HepG2 (cell line): Measurements from ENCODE around the gene MYD88. TPM values are rescaled to one million over a fixed set of nuclear protein-coding genes. Genes with fewer than 3 reads are reported as not detected.
A peak's percentile ranks its signal among the peaks of the same experiment; 100 is the strongest.

Source experiments
- ATAC-seq: fragments of 200-7000 bp; cut with Tn5 transposase; 3 replicates; pipeline ENCODE4 v1.9.1; 2020; ENCODE audit warnings: mild to moderate bottlenecking, moderate library complexity
- BruUV-seq: library from RNA; stranded (reverse); fragments of 400-500 nt; replicated peaks from 2 replicates; lab custom pipeline; 2021; lab: Mats Ljungman, UMichigan
- CTCF ChIA-PET: fragments of 300-600 bp; formaldehyde crosslinking; extraction: SDS; loops from one replicate; lab custom pipeline; 2021; ENCODE audit warnings: low total read pairs, inconsistent platforms, low intra/inter-chr PET ratio; lab: Yijun Ruan, JAX
- POLR2A ChIA-PET: fragments of 350-600 bp; sonication (Branson Sonifier 250); formaldehyde crosslinking; loops from one replicate; lab custom pipeline; 2020; ENCODE audit warnings: antibody characterized with exemption, inconsistent platforms; lab: Yijun Ruan, JAX
- DNase-seq: peaks from one replicate; pipeline ENCODE4 v3.0.0-alpha.2; 2015; ENCODE audit warnings: low spot score
- FAIRE-seq: peaks from 3 replicates; lab custom pipeline; 2011; peaks lifted over from hg19 to GRCh38; lab: Jason Lieb, UNC
- H2AFZ ChIP-seq: one replicate; pipeline ENCODE4 v1.6.1; 2011; ENCODE audit warnings: low read length, inconsistent platforms
- H3K27ac ChIP-seq: fragments of 300-600 bp; 3 replicates; pipeline ENCODE4 v1.8.0; 2011; ENCODE audit warnings: mixed run types, mild to moderate bottlenecking, mixed read lengths, low read length, inconsistent platforms; ENCODE audit not compliant: insufficient read depth; ENCODE audit errors: extremely low read length
- H3K27me3 ChIP-seq, 2 experiments: fragments of 200-600 bp in 1 of 2; 2 replicates in 1 of 2; 3 replicates in 1 of 2; pipeline versions ENCODE4 v1.6.0 to v1.8.0; 2011; ENCODE audit warnings: low read length in 2 of 2, mild to moderate bottlenecking in 2 of 2, moderate library complexity in 2 of 2, inconsistent platforms in 1 of 2; ENCODE audit not compliant: insufficient read depth in 2 of 2, control insufficient read depth in 1 of 2
- H3K36me3 ChIP-seq, 2 experiments: fragments of 200-600 bp in 1 of 2; replicated peaks in 1 of 2; 2 replicates in 1 of 2; 3 replicates in 1 of 2; pipeline versions ENCODE4 v1.5.1 to v1.8.0; 2011; ENCODE audit warnings: low read length in 2 of 2, inconsistent platforms in 1 of 2; ENCODE audit not compliant: insufficient read depth in 2 of 2, control insufficient read depth in 1 of 2
- H3K4me1 ChIP-seq: 2 replicates; pipeline ENCODE4 v1.5.1; 2012; ENCODE audit warnings: low read length, inconsistent platforms; ENCODE audit not compliant: insufficient read depth
- H3K4me2 ChIP-seq: 2 replicates; pipeline ENCODE4 v1.6.0; 2011; ENCODE audit warnings: low read depth, low read length, inconsistent platforms
- H3K4me3 ChIP-seq, 3 experiments: fragments of 200-600 bp in 1 of 3; sonication (generic), shearing (Covaris generic) in 1 of 3; replicated peaks in 1 of 3; 2 replicates each; pipeline ENCODE4 v1.5.1; 2011 to 2016; ENCODE audit warnings: low read length in 3 of 3, inconsistent platforms in 2 of 3, low read depth in 2 of 3, mild to moderate bottlenecking in 2 of 3, control low read depth in 1 of 3, mixed read lengths in 1 of 3; ENCODE audit not compliant: insufficient read depth in 1 of 3
- H3K79me2 ChIP-seq: one replicate; pipeline ENCODE4 v1.6.1; 2011; ENCODE audit warnings: low read length, inconsistent platforms; ENCODE audit not compliant: insufficient read depth
- H3K9ac ChIP-seq: 2 replicates; pipeline ENCODE4 v1.6.0; 2011; ENCODE audit warnings: mild to moderate bottlenecking, low read depth, low read length, inconsistent platforms; ENCODE audit not compliant: insufficient read depth
- H3K9me3 ChIP-seq: 2 replicates; pipeline ENCODE4 v1.5.1; 2012; ENCODE audit warnings: mild to moderate bottlenecking, low read length
- H4K20me1 ChIP-seq: 2 replicates; pipeline ENCODE4 v1.6.0; 2011; ENCODE audit warnings: inconsistent platforms, mild to moderate bottlenecking, low read length, moderate library complexity; ENCODE audit not compliant: insufficient read depth
- GTF2F1 ChIP-seq: fragments of 150-350 bp; IDR thresholded peaks from 2 replicates; pipeline ENCODE4 v1.6.1; 2014; ENCODE audit warnings: low read length
- JUN ChIP-seq: sonication (generic); formaldehyde crosslinking; IDR thresholded peaks from 2 replicates; pipeline ENCODE4 v1.4.0; 2020; ENCODE audit warnings: mild to moderate bottlenecking, missing genetic modification reagents
- NCOA5 ChIP-seq: sonication (generic); formaldehyde crosslinking; IDR thresholded peaks from 2 replicates; pipeline ENCODE4 v1.4.0; 2020; ENCODE audit warnings: missing genetic modification reagents
- NONO ChIP-seq, 2 experiments: fragments of 450-650 bp in 1 of 2; sonication (generic) in 1 of 2; formaldehyde crosslinking in 1 of 2; IDR thresholded peaks in 1 of 2; conservative IDR thresholded peaks in 1 of 2; 2 replicates each; pipeline versions ENCODE4 v1.6.1 to v1.8.0; 2017 to 2022; ENCODE audit warnings: mild to moderate bottlenecking in 1 of 2, missing genetic modification reagents in 1 of 2, moderate library complexity in 1 of 2
- NR3C1 ChIP-seq: sonication (generic); formaldehyde crosslinking; IDR thresholded peaks from 2 replicates; pipeline ENCODE4 v1.4.0; 2020; ENCODE audit warnings: missing genetic modification reagents
- RARG ChIP-seq: sonication (generic); formaldehyde crosslinking; IDR thresholded peaks from 2 replicates; pipeline ENCODE4 v1.4.0; 2020; ENCODE audit warnings: low read depth, mild to moderate bottlenecking, missing genetic modification reagents
- ZNF282 ChIP-seq: fragments of 450-650 bp; IDR thresholded peaks from 2 replicates; pipeline ENCODE4 v1.6.1; 2018; ENCODE audit not compliant: partially characterized antibody
- ZNF44 ChIP-seq: sonication (generic); formaldehyde crosslinking; IDR thresholded peaks from 2 replicates; pipeline ENCODE4 v1.5.1; 2020; ENCODE audit warnings: mild to moderate bottlenecking, missing genetic modification reagents
- ZSCAN29 ChIP-seq: sonication (generic); formaldehyde crosslinking; conservative IDR thresholded peaks from 2 replicates; pipeline ENCODE4 v1.4.0; 2020; ENCODE audit warnings: mild to moderate bottlenecking, missing genetic modification reagents
- WGBS: methylation state at CpG from one replicate; pipeline ENCODE4 v1.1.6; 2017; ENCODE audit warnings: low lambda C conversion rate; 5-methylcytosine and 5-hydroxymethylcytosine counted together
- in situ Hi-C: cut with HindIII; loops from 2 replicates; pipeline ENCODE4 v1.10.0; 2017; ENCODE audit warnings: low pct_unique_long_range_greater_than_20kb; ENCODE audit not compliant: extremely low pct_ligation_motif_present
- intact Hi-C: fragments of 100-400 bp; cut with micrococcal nuclease; formaldehyde crosslinking; loops from one replicate; pipeline ENCODE4 v1.10.0; 2022; ENCODE audit not compliant: unreplicated experiment
- polyA plus RNA-seq, 8 experiments: library from polyadenylated mRNA; depleted of rRNA in 3 of 8; stranded (reverse) in 7 of 8; unstranded in 1 of 8; fragments of >200 nt; fragmentation: Illumina TruSeq in 4 of 8; extraction: Trizol in 4 of 8; gene quantifications; 2 replicates each; pipeline versions ENCODE4 v1.2.1 to v1.2.3, GENCODE V29; 2011 to 2016; ENCODE audit warnings: low read depth in 4 of 8, missing spikeins in 1 of 8, mixed read lengths in 1 of 8; ENCODE audit not compliant: insufficient read depth in 1 of 8
- total RNA-seq, 5 experiments: library from RNA; depleted of rRNA; stranded (reverse); fragments of >200 nt; fragmentation: Illumina TruSeq; extraction: Trizol; gene quantifications; 2 replicates each; pipeline ENCODE4 v1.2.3, GENCODE V29; 2016; ENCODE audit warnings: low read depth in 1 of 5
- TF ChIP-seq, protein P1 (sequence below): sonication (generic); formaldehyde crosslinking; IDR thresholded peaks from 2 replicates; pipeline ENCODE4 v1.5.1; 2020; ENCODE audit warnings: mild to moderate bottlenecking, missing genetic modification reagents, borderline replicate concordance
- TF ChIP-seq, protein P2 (sequence below): sonication (generic); formaldehyde crosslinking; IDR thresholded peaks from 2 replicates; pipeline ENCODE4 v1.4.0; 2020; ENCODE audit warnings: mild to moderate bottlenecking, low read depth, missing genetic modification reagents
- TF ChIP-seq, protein P3 (sequence below): IDR thresholded peaks from 2 replicates; pipeline ENCODE4 v1.6.1; 2016; ENCODE audit warnings: missing compliant biosample characterization, missing genetic modification reagents, borderline replicate concordance
- TF ChIP-seq, protein P4 (sequence below): sonication (generic); formaldehyde crosslinking; IDR thresholded peaks from 2 replicates; pipeline ENCODE4 v1.4.0; 2020; ENCODE audit warnings: missing genetic modification reagents, borderline replicate concordance

The MYD88 gene
- total and polyA plus RNA-seq, 2 of the 13 experiments (the other 11 are each of a cell fraction or from before 2014, with no cell fraction given) = 7.6 to 32.7 TPM

DNA sequence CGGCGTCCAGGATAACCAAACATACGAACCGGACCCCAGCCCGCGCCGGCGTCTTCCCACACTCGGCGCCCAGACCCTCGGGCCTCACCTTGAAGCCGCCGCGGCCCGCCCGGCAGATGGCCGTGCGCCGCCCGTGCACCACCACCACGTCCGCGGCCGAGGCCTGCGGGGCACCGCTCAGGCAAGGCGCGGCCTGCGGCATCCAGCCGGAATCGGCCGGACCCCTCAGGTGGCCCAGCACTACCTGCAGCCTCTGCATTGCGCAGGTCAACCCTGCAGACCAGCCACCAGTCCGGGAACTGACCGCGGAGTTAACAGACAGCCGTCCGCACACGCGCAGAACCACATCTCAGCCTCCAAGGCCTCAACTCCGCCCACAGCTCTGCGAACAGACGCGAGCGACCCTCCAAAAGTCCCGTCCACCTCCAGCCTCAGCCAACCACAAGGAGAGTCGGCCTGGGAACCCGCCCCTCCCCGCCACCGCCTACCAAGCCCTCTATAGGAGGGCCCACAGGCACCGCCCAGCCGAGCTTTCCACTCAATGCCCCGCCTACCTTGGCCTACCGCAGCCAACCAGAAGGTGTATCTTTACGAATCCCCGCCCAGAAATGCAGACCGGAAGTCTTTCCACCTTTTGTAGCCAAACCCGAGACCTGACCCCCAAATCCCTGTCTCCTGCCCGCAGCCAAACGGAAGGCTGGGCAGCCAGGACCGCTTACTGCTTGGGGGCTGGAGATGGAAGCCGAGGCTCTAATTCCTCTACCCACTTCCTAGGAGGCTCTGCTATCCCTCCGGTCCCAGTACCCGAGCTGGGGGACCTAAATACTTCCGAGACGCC is 1.5 kb upstream of the MYD88 start, which contains the start of gene ACAA1:
ACAA1 (minus strand) TSS at position 351 of the 838 bp plus-strand sequence; CDS start at position 259, 92 bp downstream.
- Histone ChIP-seq H3K4me1 (peaks cover 57% of the 10 kb centered on the region), H3K27ac (peak within 1 kb of the TSS; percentile 97), H3K4me2 (peak within 1 kb of the TSS; percentile 98), H3K4me3 (peak within 1 kb of the TSS; percentile 85 to 96 (median 89)), H2AFZ (no peak within 1 kb of the TSS), H3K79me2 (peaks cover 57% of the 10 kb centered on the region), H3K36me3 (peaks cover 5 to 30% of the 10 kb centered on the region in 2 experiments), H3K9me3 (no peaks in the 10 kb centered on the region), H3K27me3 (no peaks in the 10 kb centered on the region; a peak in 1 of 5 replicates), H4K20me1 (peaks cover 1% of the 10 kb centered on the region; the same call in 1 of the 2 replicates), H3K9ac (peak within 1 kb of the TSS; percentile 90)
- in situ Hi-C loops = loop anchor here (25.0 kb wide), 1 partner anchor 325 kb away; the partner anchor contains the start of gene ACVR2B
- POLR2A ChIA-PET = interaction anchor here (0.6 to 7.0 kb wide), 21 partner anchors 8 to 349 kb away, joined by 3 to 179 read pairs (median 4); partner anchors contain the start of genes OXSR1 and XYLB
- peak; percentile 81 for ATAC-seq
- CTCF ChIA-PET = no interaction called here
- WGBS = 1% methylated on average over 15 of the region's 66 CpGs
- peak; percentile 97 for DNase-seq
- intact Hi-C loops = loop anchor here (1.0 to 10.0 kb wide), 3 partner anchors 108 to 145 kb away; partner anchors contain the start of gene SLC22A14
- BruUV-seq = no TSS peak
- FAIRE-seq = peak; percentile 97
- TF ChIP-seq, protein P1, sequence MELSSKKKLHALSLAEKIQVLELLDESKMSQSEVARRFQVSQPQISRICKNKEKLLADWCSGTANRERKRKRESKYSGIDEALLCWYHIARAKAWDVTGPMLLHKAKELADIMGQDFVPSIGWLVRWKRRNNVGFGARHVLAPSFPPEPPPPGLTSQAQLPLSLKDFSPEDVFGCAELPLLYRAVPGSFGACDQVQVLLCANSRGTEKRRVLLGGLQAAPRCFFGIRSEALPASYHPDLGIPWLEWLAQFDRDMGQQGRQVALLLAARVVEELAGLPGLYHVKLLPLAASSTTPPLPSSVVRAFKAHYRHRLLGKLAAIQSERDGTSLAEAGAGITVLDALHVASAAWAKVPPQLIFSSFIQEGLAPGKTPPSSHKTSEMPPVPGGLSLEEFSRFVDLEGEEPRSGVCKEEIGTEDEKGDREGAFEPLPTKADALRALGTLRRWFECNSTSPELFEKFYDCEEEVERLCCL (CRISPR knock-in tag) = no peak; the same call in 1 of the 2 replicates
- TF ChIP-seq JUN (CRISPR knock-in tag) (no peak), ZNF44 (no peak), NR3C1 (CRISPR knock-in tag) (no peak), RARG (CRISPR knock-in tag) (no peak), NONO (IDR thresholded peaks at IDR 0.05) (no peak), NONO (CRISPR knock-in tag; conservative IDR thresholded peaks at IDR 0.05) (peak; percentile 43; the same call in 1 of the 2 replicates), ZNF282 (no peak), NCOA5 (no peak), ZSCAN29 (0 out of 2 replicates have a peak, but pooled peaks have one; percentile 24), GTF2F1 (no peak)
- TF ChIP-seq, protein P2, sequence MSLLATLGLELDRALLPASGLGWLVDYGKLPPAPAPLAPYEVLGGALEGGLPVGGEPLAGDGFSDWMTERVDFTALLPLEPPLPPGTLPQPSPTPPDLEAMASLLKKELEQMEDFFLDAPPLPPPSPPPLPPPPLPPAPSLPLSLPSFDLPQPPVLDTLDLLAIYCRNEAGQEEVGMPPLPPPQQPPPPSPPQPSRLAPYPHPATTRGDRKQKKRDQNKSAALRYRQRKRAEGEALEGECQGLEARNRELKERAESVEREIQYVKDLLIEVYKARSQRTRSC (CRISPR knock-in tag) = no peak
- TF ChIP-seq, protein P3, sequence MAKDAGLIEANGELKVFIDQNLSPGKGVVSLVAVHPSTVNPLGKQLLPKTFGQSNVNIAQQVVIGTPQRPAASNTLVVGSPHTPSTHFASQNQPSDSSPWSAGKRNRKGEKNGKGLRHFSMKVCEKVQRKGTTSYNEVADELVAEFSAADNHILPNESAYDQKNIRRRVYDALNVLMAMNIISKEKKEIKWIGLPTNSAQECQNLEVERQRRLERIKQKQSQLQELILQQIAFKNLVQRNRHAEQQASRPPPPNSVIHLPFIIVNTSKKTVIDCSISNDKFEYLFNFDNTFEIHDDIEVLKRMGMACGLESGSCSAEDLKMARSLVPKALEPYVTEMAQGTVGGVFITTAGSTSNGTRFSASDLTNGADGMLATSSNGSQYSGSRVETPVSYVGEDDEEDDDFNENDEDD (CRISPR knock-in tag) = no peak
- TF ChIP-seq, protein P4, sequence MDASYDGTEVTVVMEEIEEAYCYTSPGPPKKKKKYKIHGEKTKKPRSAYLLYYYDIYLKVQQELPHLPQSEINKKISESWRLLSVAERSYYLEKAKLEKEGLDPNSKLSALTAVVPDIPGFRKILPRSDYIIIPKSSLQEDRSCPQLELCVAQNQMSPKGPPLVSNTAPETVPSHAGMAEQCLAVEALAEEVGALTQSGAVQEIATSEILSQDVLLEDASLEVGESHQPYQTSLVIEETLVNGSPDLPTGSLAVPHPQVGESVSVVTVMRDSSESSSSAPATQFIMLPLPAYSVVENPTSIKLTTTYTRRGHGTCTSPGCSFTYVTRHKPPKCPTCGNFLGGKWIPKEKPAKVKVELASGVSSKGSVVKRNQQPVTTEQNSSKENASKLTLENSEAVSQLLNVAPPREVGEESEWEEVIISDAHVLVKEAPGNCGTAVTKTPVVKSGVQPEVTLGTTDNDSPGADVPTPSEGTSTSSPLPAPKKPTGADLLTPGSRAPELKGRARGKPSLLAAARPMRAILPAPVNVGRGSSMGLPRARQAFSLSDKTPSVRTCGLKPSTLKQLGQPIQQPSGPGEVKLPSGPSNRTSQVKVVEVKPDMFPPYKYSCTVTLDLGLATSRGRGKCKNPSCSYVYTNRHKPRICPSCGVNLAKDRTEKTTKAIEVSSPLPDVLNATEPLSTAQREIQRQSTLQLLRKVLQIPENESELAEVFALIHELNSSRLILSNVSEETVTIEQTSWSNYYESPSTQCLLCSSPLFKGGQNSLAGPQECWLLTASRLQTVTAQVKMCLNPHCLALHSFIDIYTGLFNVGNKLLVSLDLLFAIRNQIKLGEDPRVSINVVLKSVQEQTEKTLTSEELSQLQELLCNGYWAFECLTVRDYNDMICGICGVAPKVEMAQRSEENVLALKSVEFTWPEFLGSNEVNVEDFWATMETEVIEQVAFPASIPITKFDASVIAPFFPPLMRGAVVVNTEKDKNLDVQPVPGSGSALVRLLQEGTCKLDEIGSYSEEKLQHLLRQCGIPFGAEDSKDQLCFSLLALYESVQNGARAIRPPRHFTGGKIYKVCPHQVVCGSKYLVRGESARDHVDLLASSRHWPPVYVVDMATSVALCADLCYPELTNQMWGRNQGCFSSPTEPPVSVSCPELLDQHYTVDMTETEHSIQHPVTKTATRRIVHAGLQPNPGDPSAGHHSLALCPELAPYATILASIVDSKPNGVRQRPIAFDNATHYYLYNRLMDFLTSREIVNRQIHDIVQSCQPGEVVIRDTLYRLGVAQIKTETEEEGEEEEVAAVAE (CRISPR knock-in tag) = peak; percentile 92
